ENCODE results near the gene ACSL1.

GRCh38 chr4:184766446-184766845 is 59.3 kb downstream of the ACSL1 start:
- TF ChIP-seq REST (IDR thresholded peaks at IDR 0.05; ENCODE audit: insufficient read depth in 1 of 2, low read depth in 2 of 2, low read length in 2 of 2) (no peak), POLR2AphosphoS5 (IDR thresholded peaks at IDR 0.05; ENCODE audit: low read depth, low read length) (no peak)
